ENCODE data around the gene CCDC169.
"Not testable (repeated sequence)": the region's sequence is repeated elsewhere in the genome, so short reads cannot be mapped to it uniquely, and the experiment has no call there.

CCDC169 gene

DNA sequence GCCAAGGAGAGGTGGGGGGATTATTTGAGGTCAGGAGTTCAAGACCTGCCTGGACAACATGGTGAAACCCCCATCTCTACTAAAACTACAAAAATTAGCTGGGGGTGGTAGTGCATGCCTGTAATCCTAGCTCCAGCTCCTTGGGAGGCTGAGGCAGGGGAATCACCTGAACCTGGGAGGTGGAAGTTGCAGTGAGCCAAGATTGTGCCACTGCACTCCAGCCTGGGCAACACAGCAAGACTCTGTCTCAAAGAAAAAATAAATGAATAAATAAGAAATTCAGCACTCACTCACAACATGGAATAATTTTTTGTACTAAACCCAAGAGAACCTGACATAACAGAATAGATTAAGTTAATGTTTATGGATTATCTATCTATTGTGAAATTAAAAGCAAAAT lies 34.6 kb upstream of the CCDC169 start:
- not testable (repeated sequence) for H2AFZ ChIP-seq (ENCODE audit: low read depth, low read length); H3K4me3 ChIP-seq (ENCODE audit: low read length); H3K27me3 ChIP-seq (ENCODE audit: insufficient read depth, low read length); H3K9me3 ChIP-seq (ENCODE audit: low read length); H3K4me1 ChIP-seq (ENCODE audit: insufficient read depth, low read length)
- H3K36me3 ChIP-seq (ENCODE audit: insufficient read depth, low read length): peaks cover 52% of the 10 kb centered on the region

- Histone ChIP-seq H3K36me3 (ENCODE audit: insufficient read depth, low read length) (peaks cover 60% of the 10 kb centered on the region), H2AFZ (ENCODE audit: low read depth, low read length) (no peak overlapping the region), H3K27me3 (ENCODE audit: insufficient read depth, low read length) (no peaks in the 10 kb centered on the region), H3K4me1 (ENCODE audit: insufficient read depth, low read length) (no peaks in the 10 kb centered on the region), H3K9me3 (ENCODE audit: low read length) (no peaks in the 10 kb centered on the region), H3K4me3 (ENCODE audit: low read length) (no peak overlapping the region)
Measured at GRCh38 chr13:36331280-36331679, 33.7 kb upstream of the CCDC169 start.

- Histone ChIP-seq H2AFZ (ENCODE audit: low read depth, low read length) (no peak overlapping the region), H3K4me1 (ENCODE audit: insufficient read depth, low read length) (no peaks in the 10 kb centered on the region), H3K27me3 (ENCODE audit: insufficient read depth, low read length) (no peaks in the 10 kb centered on the region), H3K4me3 (ENCODE audit: low read length) (no peak overlapping the region), H3K36me3 (ENCODE audit: insufficient read depth, low read length) (peaks cover 68% of the 10 kb centered on the region), H3K9me3 (ENCODE audit: low read length) (no peaks in the 10 kb centered on the region)
Measured at GRCh38 chr13:36329361-36329760, 31.7 kb upstream of the CCDC169 start.

GRCh38 chr13:36328821-36329220 lies 31.2 kb upstream of the CCDC169 start:
- Histone ChIP-seq H3K9me3 (ENCODE audit: low read length) (no peaks in the 10 kb centered on the region), H3K4me3 (ENCODE audit: low read length) (no peak overlapping the region), H3K4me1 (ENCODE audit: insufficient read depth, low read length) (no peaks in the 10 kb centered on the region), H2AFZ (ENCODE audit: low read depth, low read length) (no peak overlapping the region), H3K27me3 (ENCODE audit: insufficient read depth, low read length) (no peaks in the 10 kb centered on the region), H3K36me3 (ENCODE audit: insufficient read depth, low read length) (peaks cover 69% of the 10 kb centered on the region)

DNA sequence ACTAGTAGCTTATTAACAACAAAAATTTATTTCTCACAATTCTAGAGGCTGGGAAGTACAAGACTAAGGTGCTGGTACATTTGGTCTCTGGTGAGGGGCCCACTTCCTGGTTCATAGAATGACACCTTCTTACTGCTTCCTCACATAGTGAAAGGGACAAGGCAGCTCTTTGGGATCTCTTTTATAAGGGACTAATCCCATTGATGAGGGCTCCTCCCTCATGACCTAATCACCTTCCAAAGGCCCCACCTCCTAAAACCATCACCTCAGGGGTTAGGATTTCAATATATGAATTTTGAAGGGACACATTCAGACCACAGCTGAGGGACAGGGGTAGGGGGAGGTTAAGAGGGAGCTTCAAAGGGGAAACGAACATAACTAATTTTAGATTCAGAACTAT lies 28.3 kb upstream of the CCDC169 start:
- H3K36me3 ChIP-seq (ENCODE audit: insufficient read depth, low read length): peaks cover 81% of the 10 kb centered on the region
- H2AFZ ChIP-seq (ENCODE audit: low read depth, low read length): no peak overlapping the region
- H3K27me3 ChIP-seq (ENCODE audit: insufficient read depth, low read length): no peaks in the 10 kb centered on the region
- no peaks in the 10 kb centered on the region for H3K9me3 ChIP-seq (ENCODE audit: low read length)
- no peak overlapping the region for H3K4me3 ChIP-seq (ENCODE audit: low read length)
- no peaks in the 10 kb centered on the region for H3K4me1 ChIP-seq (ENCODE audit: insufficient read depth, low read length)

- H2AFZ ChIP-seq (ENCODE audit: low read depth, low read length); H3K27me3 ChIP-seq (ENCODE audit: insufficient read depth, low read length); H3K4me1 ChIP-seq (ENCODE audit: insufficient read depth, low read length); H3K9me3 ChIP-seq (ENCODE audit: low read length); H3K4me3 ChIP-seq (ENCODE audit: low read length): not testable (repeated sequence)
- peaks cover 70% of the 10 kb centered on the region for H3K36me3 ChIP-seq (ENCODE audit: insufficient read depth, low read length)
Measured at GRCh38 chr13:36324881-36325280, 27.3 kb upstream of the CCDC169 start.

DNA sequence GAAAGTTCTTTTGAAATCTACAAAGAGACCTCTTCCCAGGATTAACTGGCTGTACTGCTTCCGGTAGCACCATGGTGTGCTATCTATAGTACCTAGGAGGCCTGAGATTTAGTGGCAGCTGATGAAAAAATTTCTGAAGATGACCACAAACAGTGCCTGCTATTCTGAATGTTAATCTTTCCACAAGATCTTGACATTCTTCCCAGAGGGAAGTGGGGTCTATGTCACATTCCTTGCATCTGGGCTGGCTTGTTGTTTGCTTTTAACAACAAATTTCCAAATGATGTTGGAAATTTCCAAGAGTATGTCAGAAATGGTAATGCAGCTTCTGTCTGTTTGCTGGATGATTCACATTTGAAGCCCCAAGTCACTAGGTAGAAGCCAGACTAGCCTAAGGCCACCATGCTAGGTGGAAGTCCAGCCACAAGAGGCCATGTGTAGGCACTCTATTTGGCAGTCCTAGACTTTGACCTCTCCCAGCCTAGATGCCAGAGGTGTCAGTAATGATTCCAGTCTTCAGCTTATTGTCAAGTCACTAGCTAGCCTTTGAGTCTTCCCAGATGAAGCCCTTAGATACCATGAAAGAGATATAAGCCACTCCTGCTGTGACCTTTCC lies 26.4 kb upstream of the CCDC169 start:
- Histone ChIP-seq H2AFZ (ENCODE audit: low read depth, low read length) (no peak overlapping the region), H3K36me3 (ENCODE audit: insufficient read depth, low read length) (peaks cover 63% of the 10 kb centered on the region), H3K9me3 (ENCODE audit: low read length) (no peaks in the 10 kb centered on the region), H3K27me3 (ENCODE audit: insufficient read depth, low read length) (no peaks in the 10 kb centered on the region), H3K4me3 (ENCODE audit: low read length) (no peak overlapping the region), H3K4me1 (ENCODE audit: insufficient read depth, low read length) (no peaks in the 10 kb centered on the region)

DNA sequence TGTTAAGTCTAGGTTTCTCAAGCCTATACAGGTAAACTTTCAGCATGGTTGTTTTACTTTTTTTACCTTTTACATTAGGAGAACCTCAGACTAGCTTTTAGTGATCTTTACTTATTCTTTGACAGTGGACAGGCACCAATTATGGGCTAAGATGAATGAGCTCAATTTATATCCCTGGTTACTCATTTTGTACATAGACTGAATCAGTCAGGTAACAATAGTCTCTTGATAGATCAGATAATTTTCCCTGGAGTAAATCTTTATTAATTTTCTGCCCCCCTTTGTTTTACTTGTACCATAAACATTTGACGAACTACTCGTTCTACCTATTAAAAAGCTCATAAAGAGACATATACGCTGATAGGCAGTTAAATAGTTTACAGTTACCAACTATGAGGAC lies 25.8 kb upstream of the CCDC169 start:
- peaks cover 57% of the 10 kb centered on the region for H3K36me3 ChIP-seq (ENCODE audit: insufficient read depth, low read length)
- no peak overlapping the region for H2AFZ ChIP-seq (ENCODE audit: low read depth, low read length)
- no peaks in the 10 kb centered on the region for H3K9me3 ChIP-seq (ENCODE audit: low read length)
- no peaks in the 10 kb centered on the region for H3K27me3 ChIP-seq (ENCODE audit: insufficient read depth, low read length)
- no peak overlapping the region for H3K4me3 ChIP-seq (ENCODE audit: low read length)
- H3K4me1 ChIP-seq (ENCODE audit: insufficient read depth, low read length): no peaks in the 10 kb centered on the region

DNA sequence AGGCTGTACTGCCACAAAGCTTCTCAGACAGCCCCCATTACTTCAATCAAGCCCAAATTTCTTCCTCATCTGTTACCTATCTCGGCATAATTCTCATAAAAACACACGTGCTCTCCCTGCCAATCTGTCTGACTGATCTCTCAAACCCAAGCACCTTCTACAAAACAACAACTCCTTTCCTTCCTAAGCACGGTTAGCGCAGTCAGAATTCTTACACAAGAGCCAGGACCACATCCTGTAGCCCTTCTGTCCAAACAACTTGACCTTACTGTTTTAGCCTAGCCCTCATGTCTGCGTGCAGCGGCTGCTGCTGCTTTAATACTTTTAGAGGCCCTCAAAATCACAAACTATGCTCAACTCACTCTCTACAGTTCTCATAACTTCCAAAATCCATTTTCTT lies 22.2 kb upstream of the CCDC169 start:
- not testable (repeated sequence) for H3K4me3 ChIP-seq (ENCODE audit: low read length); H3K9me3 ChIP-seq (ENCODE audit: low read length)

GRCh38 chr13:36313047-36313969 lies 15.7 kb upstream of the CCDC169 start:
- Histone ChIP-seq H3K4me1 (ENCODE audit: insufficient read depth, low read length) (no peaks in the 10 kb centered on the region), H3K4me3 (ENCODE audit: low read length) (no peak overlapping the region), H2AFZ (ENCODE audit: low read depth, low read length) (no peak overlapping the region), H3K27me3 (ENCODE audit: insufficient read depth, low read length) (no peaks in the 10 kb centered on the region), H3K9me3 (ENCODE audit: low read length) (peaks cover 3% of the 10 kb centered on the region), H3K36me3 (ENCODE audit: insufficient read depth, low read length) (peaks cover 64% of the 10 kb centered on the region)

More for the DNA sequence above, 22.2 kb upstream of the CCDC169 start:
- not testable (repeated sequence) for H3K4me1 ChIP-seq (ENCODE audit: insufficient read depth, low read length); H3K27me3 ChIP-seq (ENCODE audit: insufficient read depth, low read length); H2AFZ ChIP-seq (ENCODE audit: low read depth, low read length)
- peaks cover 35% of the 10 kb centered on the region for H3K36me3 ChIP-seq (ENCODE audit: insufficient read depth, low read length)

- no peaks in the 10 kb centered on the region for H3K4me1 ChIP-seq (ENCODE audit: insufficient read depth, low read length)
- H3K4me3 ChIP-seq (ENCODE audit: low read length): no peak overlapping the region
- no peaks in the 10 kb centered on the region for H3K27me3 ChIP-seq (ENCODE audit: insufficient read depth, low read length)
- peaks cover 3% of the 10 kb centered on the region for H3K9me3 ChIP-seq (ENCODE audit: low read length)
- H2AFZ ChIP-seq (ENCODE audit: low read depth, low read length): no peak overlapping the region
- peaks cover 70% of the 10 kb centered on the region for H3K36me3 ChIP-seq (ENCODE audit: insufficient read depth, low read length)
Measured at GRCh38 chr13:36310417-36311108, 12.9 kb upstream of the CCDC169 start.

DNA sequence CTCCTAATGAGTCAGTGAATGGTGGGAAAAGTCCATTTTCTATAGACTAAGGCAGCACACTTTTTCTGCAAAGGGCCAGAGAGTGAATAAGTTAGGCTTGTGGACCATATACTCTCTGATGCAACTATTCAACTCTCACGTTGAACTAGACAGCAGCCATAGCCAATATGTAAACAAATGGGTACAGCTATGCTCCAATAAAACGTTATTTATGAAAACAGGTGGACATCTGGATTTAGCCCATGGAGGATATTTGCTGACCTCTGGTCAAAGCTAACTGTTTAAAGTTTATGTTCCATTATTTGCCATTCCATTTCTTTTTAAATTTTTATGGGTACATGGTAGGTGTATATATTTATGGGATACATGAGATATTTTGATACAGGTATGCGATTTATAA lies 4.7 kb upstream of the CCDC169 start:
- Histone ChIP-seq H3K36me3 (ENCODE audit: insufficient read depth, low read length) (peaks cover 39% of the 10 kb centered on the region), H3K4me1 (ENCODE audit: insufficient read depth, low read length) (peaks cover 36% of the 10 kb centered on the region)

DNA sequence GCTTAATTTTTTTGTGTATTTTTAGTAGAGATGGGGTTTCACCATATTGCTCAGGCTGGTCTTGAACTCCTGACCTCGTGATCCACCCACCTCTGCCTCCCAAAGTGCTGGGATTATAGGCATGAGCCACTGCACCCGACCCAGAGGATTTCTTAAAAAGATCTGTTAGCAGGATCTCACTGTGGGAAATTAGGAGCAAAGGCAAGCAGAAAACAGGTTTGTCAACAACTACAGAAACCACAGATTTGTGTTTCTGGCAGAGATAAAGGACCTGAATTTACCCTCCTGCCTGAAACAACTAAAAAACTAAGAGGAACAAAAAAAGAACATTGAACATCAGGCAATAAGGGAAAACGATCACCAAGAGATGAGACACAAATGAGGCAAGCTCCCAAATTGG lies 1.9 kb upstream of the CCDC169 start:
- Histone ChIP-seq H3K36me3 (ENCODE audit: insufficient read depth, low read length) (peaks cover 24% of the 10 kb centered on the region), H3K4me1 (ENCODE audit: insufficient read depth, low read length) (peaks cover 36% of the 10 kb centered on the region)
- H2AFZ ChIP-seq (ENCODE audit: low read depth, low read length); H3K27me3 ChIP-seq (ENCODE audit: insufficient read depth, low read length); H3K9me3 ChIP-seq (ENCODE audit: low read length); H3K4me3 ChIP-seq (ENCODE audit: low read length): not testable (repeated sequence)

More for the DNA sequence above, 4.7 kb upstream of the CCDC169 start:
- H3K4me3 ChIP-seq (ENCODE audit: low read length): no peak overlapping the region
- H3K27me3 ChIP-seq (ENCODE audit: insufficient read depth, low read length): no peaks in the 10 kb centered on the region
- H3K9me3 ChIP-seq (ENCODE audit: low read length): no peaks in the 10 kb centered on the region
- H2AFZ ChIP-seq (ENCODE audit: low read depth, low read length): no peak overlapping the region
